DLD1 (cell line): ENCODE measurements around the gene DYRK2.

Experiments used
- in situ Hi-C: cut with HindIII; loops from 2 replicates; pipeline ENCODE4 v1.10.0; 2017; ENCODE audit warnings: low sequenced_read_pairs

Gene DYRK2

GRCh38 chr12:67701121-67701520, 52.6 kb downstream of the DYRK2 start:
- in situ Hi-C loops: no loop called here

- in situ Hi-C loops: no loop called here
Observed at GRCh38 chr12:67702136-67702535, 53.6 kb downstream of the DYRK2 start.

- in situ Hi-C loops: no loop called here
Observed at GRCh38 chr12:67704071-67704470, 55.5 kb downstream of the DYRK2 start.

- in situ Hi-C loops: no loop called here
Observed at GRCh38 chr12:67705394-67706370, 57.1 kb downstream of the DYRK2 start.

- in situ Hi-C loops: no loop called here
Observed at GRCh38 chr12:67709367-67709954, 60.9 kb downstream of the DYRK2 start.

GRCh38 chr12:67710582-67710981, 62.0 kb downstream of the DYRK2 start:
- in situ Hi-C loops: no loop called here

GRCh38 chr12:67712011-67712410, 63.5 kb downstream of the DYRK2 start:
- in situ Hi-C loops: no loop called here

- in situ Hi-C loops: no loop called here
Observed at GRCh38 chr12:67714648-67715047, 66.1 kb downstream of the DYRK2 start.
